AG09309 (cell line): ENCODE measurements around the gene RPLP2.

Source experiments
- DNase-seq: peaks from one replicate; pipeline ENCODE4 v3.0.0-alpha.2; 2010; ENCODE audit warnings: low read depth
- H3K4me3 ChIP-seq: 2 replicates; pipeline ENCODE4 v1.5.1; 2011; ENCODE audit warnings: mild to moderate bottlenecking, low read depth, low read length, moderate library complexity; ENCODE audit not compliant: control insufficient read depth
- TF ChIP-seq, protein P1 (sequence below): IDR thresholded peaks from 2 replicates; pipeline ENCODE4 v1.5.1; 2011; ENCODE audit warnings: mild to moderate bottlenecking, low read depth, low read length, inconsistent platforms; ENCODE audit not compliant: insufficient read depth, control insufficient read depth; ENCODE audit errors: missing control alignments

The RPLP2 gene

DNA sequence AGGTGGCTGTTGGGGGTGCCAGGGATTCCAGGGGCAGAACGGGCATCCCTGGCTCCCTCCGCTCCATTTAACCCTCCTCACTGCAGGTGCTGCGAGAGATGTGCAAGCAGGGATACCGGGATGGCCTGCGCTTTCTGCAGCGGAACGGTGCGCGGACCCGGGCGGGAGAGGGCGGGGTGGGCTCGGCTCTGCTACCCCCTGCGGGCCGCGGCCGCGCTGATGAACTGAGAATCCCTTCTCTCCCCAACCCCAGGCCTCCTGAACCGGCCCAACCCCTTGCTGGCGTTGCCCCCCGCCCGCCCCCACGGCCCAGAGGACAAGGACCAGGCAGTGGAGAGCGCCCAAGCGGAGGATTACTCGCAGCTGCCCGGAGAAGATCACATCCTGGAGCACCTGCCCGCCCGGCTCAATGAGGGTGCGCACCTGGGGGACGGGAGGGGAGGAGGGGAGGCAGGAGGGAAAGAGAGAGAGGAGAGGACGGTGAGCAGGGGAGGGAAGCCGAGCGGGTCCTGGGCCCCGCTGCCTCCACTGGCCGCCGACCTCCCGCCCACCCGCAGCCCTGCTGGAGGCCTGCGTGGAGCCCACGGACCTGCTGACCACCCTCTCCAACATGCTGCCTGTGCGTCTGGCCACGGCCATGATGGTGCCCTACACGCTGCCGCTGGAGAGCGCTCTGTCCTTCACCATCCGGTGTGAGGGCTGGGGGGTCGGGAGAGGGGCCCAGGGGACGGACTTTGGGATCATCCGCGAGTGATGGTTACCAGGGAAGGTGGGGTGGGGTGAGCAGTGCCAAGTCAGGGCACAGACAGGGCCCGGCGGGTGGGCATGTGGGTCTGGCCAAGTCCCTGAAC is 13.9 kb downstream of the RPLP2 start:
- no peak for DNase-seq
- H3K4me3 ChIP-seq: no peak overlapping the region
- TF ChIP-seq, protein P1, sequence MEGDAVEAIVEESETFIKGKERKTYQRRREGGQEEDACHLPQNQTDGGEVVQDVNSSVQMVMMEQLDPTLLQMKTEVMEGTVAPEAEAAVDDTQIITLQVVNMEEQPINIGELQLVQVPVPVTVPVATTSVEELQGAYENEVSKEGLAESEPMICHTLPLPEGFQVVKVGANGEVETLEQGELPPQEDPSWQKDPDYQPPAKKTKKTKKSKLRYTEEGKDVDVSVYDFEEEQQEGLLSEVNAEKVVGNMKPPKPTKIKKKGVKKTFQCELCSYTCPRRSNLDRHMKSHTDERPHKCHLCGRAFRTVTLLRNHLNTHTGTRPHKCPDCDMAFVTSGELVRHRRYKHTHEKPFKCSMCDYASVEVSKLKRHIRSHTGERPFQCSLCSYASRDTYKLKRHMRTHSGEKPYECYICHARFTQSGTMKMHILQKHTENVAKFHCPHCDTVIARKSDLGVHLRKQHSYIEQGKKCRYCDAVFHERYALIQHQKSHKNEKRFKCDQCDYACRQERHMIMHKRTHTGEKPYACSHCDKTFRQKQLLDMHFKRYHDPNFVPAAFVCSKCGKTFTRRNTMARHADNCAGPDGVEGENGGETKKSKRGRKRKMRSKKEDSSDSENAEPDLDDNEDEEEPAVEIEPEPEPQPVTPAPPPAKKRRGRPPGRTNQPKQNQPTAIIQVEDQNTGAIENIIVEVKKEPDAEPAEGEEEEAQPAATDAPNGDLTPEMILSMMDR: no peak

DNA sequence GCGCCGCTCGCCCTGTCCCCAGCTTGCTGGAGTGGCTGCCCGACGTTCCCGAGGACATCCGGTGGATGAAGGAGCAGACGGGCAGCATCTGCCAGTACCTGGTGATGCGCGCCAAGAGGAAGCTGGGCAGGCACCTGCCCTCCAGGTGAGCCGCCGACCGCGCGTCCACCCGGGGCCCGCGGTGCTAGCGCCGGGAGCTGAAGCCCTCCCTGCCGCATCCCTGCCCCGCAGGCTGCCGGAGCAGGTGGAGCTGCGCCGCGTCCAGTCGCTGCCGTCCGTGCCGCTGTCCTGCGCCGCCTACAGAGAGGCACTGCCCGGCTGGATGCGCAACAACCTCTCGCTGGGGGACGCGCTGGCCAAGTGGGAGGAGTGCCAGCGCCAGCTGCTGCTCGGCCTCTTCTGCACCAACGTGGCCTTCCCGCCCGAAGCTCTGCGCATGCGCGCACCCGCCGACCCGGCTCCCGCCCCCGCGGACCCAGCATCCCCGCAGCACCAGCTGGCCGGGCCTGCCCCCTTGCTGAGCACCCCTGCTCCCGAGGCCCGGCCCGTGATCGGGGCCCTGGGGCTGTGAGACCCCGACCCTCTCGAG is 14.6 kb downstream of the RPLP2 start:
- no peak overlapping the region for H3K4me3 ChIP-seq
- TF ChIP-seq, protein P1: no peak
- DNase-seq: no peak

DNA sequence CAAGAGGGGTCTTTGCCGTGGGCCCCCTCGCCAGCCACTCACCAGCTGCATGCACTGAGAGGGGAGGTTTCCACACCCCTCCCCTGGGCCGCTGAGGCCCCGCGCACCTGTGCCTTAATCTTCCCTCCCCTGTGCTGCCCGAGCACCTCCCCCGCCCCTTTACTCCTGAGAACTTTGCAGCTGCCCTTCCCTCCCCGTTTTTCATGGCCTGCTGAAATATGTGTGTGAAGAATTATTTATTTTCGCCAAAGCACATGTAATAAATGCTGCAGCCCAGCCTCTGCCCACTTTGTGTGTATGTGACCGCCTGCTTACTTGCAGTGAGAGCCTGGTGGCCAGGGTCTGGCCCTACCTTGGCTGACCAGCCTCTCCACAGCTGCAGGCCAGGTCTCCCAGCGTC is 15.2 kb downstream of the RPLP2 start:
- no peak for DNase-seq
- TF ChIP-seq, protein P1: no peak
- no peak overlapping the region for H3K4me3 ChIP-seq

DNA sequence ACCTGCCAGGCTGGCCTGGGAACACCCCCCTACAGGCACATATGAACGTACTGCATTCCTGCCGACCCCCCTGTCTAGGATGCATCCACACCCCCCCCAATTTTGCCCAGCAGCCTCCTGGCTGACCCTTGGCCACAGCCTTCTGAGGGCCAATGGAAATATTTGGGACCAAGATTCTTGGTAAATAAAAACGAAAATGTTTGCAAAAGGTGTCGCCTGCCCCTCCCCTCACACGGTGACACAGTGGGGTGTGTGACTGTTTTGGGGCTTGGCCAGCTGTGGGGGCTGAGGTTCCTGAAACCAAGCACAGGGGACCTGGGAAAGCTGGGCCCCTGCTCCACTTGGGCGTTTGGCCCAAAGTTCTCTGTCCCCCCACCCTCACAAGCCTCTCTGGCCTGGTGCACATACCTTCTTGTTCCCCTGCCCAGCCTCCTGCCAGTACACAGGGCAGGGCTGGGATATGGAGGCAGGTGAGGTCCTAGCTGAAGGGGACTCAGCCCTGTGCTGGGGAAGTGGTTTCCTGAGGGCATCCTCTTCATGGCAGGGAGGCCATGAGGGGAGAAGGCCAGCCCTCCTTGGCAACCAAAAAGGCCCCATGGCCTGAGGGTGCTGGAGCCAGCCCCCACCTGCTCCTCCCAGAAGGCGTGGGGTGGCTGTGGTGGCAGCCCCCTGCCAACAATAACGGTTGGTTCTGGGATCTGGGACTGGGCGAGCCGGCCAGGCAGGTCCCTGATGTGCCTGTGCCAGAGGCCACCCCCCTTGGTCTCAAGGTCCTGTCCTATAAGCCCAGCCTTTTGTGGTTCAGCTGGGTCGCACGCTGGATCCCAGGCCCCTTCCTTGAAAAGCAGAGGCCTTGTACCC is 15.8 kb downstream of the RPLP2 start:
- TF ChIP-seq, protein P1: no peak
- no peak for DNase-seq
- no peak overlapping the region for H3K4me3 ChIP-seq

DNA sequence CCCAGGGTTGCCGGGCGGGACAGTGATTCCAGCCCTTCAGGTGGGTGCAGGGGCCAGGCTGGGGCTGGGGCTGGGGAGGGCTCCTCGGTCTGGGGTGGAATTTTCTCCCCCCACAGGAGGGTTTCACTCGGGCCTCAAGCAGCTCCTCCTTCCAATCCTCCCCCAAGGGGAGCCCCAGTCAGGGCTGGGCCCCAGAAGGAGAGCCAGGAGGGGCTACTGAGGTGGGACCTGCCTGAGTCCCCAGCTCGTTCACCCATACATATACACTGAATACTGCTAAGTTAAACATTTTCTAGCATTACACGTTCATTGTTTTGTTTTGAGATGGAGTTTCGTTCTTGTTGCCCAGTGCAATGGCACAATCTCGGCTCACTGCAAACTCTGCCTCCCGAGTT is 16.5 kb downstream of the RPLP2 start:
- TF ChIP-seq, protein P1: no peak
- no peak overlapping the region for H3K4me3 ChIP-seq

DNA sequence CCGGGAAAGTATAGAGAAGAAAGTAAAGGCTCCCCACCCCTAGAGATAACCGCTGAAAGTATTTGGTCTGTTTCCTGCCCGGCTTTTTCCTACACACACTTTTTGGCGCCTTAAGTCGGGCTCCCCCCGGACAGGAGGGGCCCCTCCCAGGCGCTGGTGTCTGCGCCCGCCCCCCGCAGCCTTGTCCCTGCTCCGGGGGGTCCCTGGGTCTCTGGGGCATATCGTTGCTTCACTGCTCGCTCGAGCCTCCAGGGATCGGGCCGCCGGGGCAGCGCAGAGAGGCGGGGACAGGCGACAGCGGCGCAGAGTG is 17.0 kb downstream of the RPLP2 start:
- TF ChIP-seq, protein P1: no peak
- no peak for DNase-seq
- H3K4me3 ChIP-seq: peak overlapping the region; percentile 14

More for the DNA sequence above, 16.5 kb downstream of the RPLP2 start:
- no peak for DNase-seq
